SK-N-SH (cell line): ENCODE results near the gene C1QL1. TPM values are rescaled to one million over a fixed set of nuclear protein-coding genes. Genes with fewer than 3 reads are reported as not detected.

Experiments
- CTCF ChIA-PET: fragments of 300-600, 350-600 bp; formaldehyde crosslinking; extraction: SDS; loops from one replicate; lab custom pipeline; 2021; lab: Yijun Ruan, JAX
- POLR2A ChIA-PET: fragments of 350-600 bp; sonication (Branson Sonifier 250); formaldehyde crosslinking; extraction: SDS; loops from one replicate; lab custom pipeline; 2020; ENCODE audit warnings: antibody characterized with exemption, inconsistent platforms; lab: Yijun Ruan, JAX
- DNase-seq: peaks from one replicate; pipeline ENCODE4 v3.0.0; 2012
- H2AFZ ChIP-seq: fragments of 200-600 bp; sonication (generic); 2 replicates; pipeline ENCODE4 v1.8.1; 2016; ENCODE audit warnings: antibody characterized with exemption, mild to moderate bottlenecking, low read depth
- H3F3A ChIP-seq: fragments of 200-600 bp; sonication (generic); replicated peaks from 2 replicates; pipeline ENCODE3; 2016; ENCODE audit warnings: antibody characterized with exemption, mild to moderate bottlenecking; ENCODE audit not compliant: insufficient read depth
- H3K27ac ChIP-seq, 2 experiments: fragments of 200-500 bp in 1 of 2; fragments of 200-600 bp in 1 of 2; sonication (Bioruptor generic) in 1 of 2; sonication (generic), shearing (Covaris generic) in 1 of 2; 2 replicates each; pipeline versions ENCODE4 v1.5.1 to v1.6.1; 2014 to 2016; ENCODE audit warnings: low read depth in 2 of 2, inconsistent platforms in 1 of 2, low read length in 1 of 2, mild to moderate bottlenecking in 1 of 2, mixed read lengths in 1 of 2
- H3K27me3 ChIP-seq: fragments of 200-600 bp; sonication (generic), shearing (Covaris generic); 2 replicates; pipeline ENCODE4 v1.6.1; 2016; ENCODE audit warnings: mixed run types; ENCODE audit not compliant: insufficient read depth
- H3K36me3 ChIP-seq, 2 experiments: fragments of 200-500 bp in 1 of 2; fragments of 200-600 bp in 1 of 2; sonication (Bioruptor generic) in 1 of 2; sonication (generic) in 1 of 2; replicated peaks in 1 of 2; 2 replicates each; pipeline versions ENCODE3 to v1.5.1; 2014 to 2016; ENCODE audit warnings: low read length in 1 of 2, mild to moderate bottlenecking in 1 of 2; ENCODE audit not compliant: insufficient read depth in 2 of 2, control insufficient read depth in 1 of 2
- H3K4me1 ChIP-seq, 2 experiments: fragments of 200-500 bp in 1 of 2; fragments of 200-600 bp in 1 of 2; sonication (Bioruptor generic) in 1 of 2; sonication (generic), shearing (Covaris generic) in 1 of 2; 2 replicates each; pipeline versions ENCODE4 v1.5.1 to v1.6.1; 2014 to 2016; ENCODE audit warnings: low read depth in 1 of 2, low read length in 1 of 2, mixed run types in 1 of 2; ENCODE audit not compliant: insufficient read depth in 2 of 2, control insufficient read depth in 1 of 2
- H3K4me2 ChIP-seq: fragments of 200-600 bp; sonication (generic), shearing (Covaris generic); 2 replicates; pipeline ENCODE4 v1.6.1; 2017; ENCODE audit warnings: mixed run types
- H3K4me3 ChIP-seq, 2 experiments: fragments of 200-500 bp in 1 of 2; fragments of 200-600 bp in 1 of 2; sonication (Bioruptor generic) in 1 of 2; sonication (generic), shearing (Covaris generic) in 1 of 2; 2 replicates each; pipeline versions ENCODE4 v1.5.1 to v1.8.1; 2014 to 2016; ENCODE audit warnings: low read depth in 2 of 2, inconsistent platforms in 1 of 2, low read length in 1 of 2, mild to moderate bottlenecking in 1 of 2, mixed read lengths in 1 of 2, moderate library complexity in 1 of 2
- H3K79me2 ChIP-seq: fragments of 200-600 bp; sonication (generic); 2 replicates; pipeline ENCODE4 v1.8.1; 2017; ENCODE audit warnings: mild to moderate bottlenecking; ENCODE audit not compliant: insufficient read depth
- H3K9ac ChIP-seq: fragments of 200-600 bp; sonication (generic); 2 replicates; pipeline ENCODE4 v1.6.1; 2017; ENCODE audit warnings: mixed run types
- H3K9me2 ChIP-seq: fragments of 200-600 bp; sonication (generic); 2 replicates; pipeline ENCODE4 v1.6.1; 2017; ENCODE audit warnings: mixed run types
- H3K9me3 ChIP-seq: fragments of 200-600 bp; sonication (generic); 2 replicates; pipeline ENCODE4 v1.6.1; 2017; ENCODE audit warnings: mixed run types, mild to moderate bottlenecking, moderate library complexity
- H4K20me1 ChIP-seq: fragments of 200-600 bp; sonication (generic); 2 replicates; pipeline ENCODE4 v1.6.1; 2017; ENCODE audit warnings: mild to moderate bottlenecking, mixed run types; ENCODE audit not compliant: insufficient read depth
- EP300 ChIP-seq, 2 experiments: IDR thresholded peaks; 2 replicates each; pipeline versions ENCODE4 v1.4.0 to v1.6.1; 2012; ENCODE audit warnings: borderline replicate concordance in 1 of 2, low read depth in 1 of 2, low read length in 1 of 2
- GABPA ChIP-seq: IDR thresholded peaks from 2 replicates; pipeline ENCODE4 v1.4.0; 2012; ENCODE audit warnings: low read depth, mild to moderate bottlenecking
- GATA2 ChIP-seq: sonication (generic); formaldehyde crosslinking; IDR thresholded peaks from 2 replicates; pipeline ENCODE4 v1.5.0; 2020; ENCODE audit warnings: mild to moderate bottlenecking, missing genetic modification reagents
- JUND ChIP-seq: IDR thresholded peaks from 2 replicates; pipeline ENCODE4 v1.4.0; 2012
- NRF1 ChIP-seq: IDR thresholded peaks from 2 replicates; pipeline ENCODE4 v1.6.1; 2012; ENCODE audit warnings: low read depth, mild to moderate bottlenecking, low read length
- RFX5 ChIP-seq: IDR thresholded peaks from 2 replicates; pipeline ENCODE4 v1.6.1; 2012; ENCODE audit warnings: mild to moderate bottlenecking, improper control_type of control experiment, low read length
- TCF12 ChIP-seq: IDR thresholded peaks from 2 replicates; pipeline ENCODE4 v1.4.0; 2012
- WGBS: methylation state at CpG from one replicate; pipeline ENCODE4 v1.1.6; 2017; ENCODE audit warnings: low lambda C conversion rate; 5-methylcytosine and 5-hydroxymethylcytosine counted together
- polyA plus RNA-seq, 3 experiments: library from polyadenylated mRNA; depleted of rRNA; stranded (reverse); fragments of >200 nt; gene quantifications; 2 replicates each; pipeline ENCODE4 v1.2.3, GENCODE V29; 2012
- TF ChIP-seq, protein P1 (sequence below): fragments of 150-350 bp; IDR thresholded peaks from 2 replicates; pipeline ENCODE4 v1.6.1; 2017; ENCODE audit warnings: antibody characterized with exemption, low read length, low read depth, borderline replicate concordance

The C1QL1 gene
- polyA plus RNA-seq, 1 of the 3 experiments (the other 2 are of a cell fraction): 11.9 TPM

DNA sequence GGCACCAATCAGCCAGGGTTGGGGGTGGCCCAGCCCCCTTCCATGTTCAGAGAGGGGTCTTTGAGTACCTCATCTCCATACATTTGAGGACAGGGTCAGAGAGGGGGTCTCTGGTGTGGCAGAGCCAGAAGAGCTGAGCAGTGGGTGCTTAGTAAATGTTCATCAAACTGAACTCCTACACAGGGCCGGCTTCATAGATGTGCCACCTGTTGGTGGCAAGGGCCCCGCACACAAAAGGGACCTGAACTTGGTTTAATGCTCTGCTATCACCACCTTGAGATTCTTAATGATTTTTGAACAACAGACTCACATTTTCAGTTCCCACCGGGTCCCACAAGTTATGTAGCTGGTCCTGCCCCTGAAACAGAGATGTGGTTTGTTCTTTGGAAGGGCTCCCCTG is 9.0 kb upstream of the C1QL1 start (continued):
- TF ChIP-seq TCF12: no peak
- TF ChIP-seq, all 33 proteins: peak for 0

DNA sequence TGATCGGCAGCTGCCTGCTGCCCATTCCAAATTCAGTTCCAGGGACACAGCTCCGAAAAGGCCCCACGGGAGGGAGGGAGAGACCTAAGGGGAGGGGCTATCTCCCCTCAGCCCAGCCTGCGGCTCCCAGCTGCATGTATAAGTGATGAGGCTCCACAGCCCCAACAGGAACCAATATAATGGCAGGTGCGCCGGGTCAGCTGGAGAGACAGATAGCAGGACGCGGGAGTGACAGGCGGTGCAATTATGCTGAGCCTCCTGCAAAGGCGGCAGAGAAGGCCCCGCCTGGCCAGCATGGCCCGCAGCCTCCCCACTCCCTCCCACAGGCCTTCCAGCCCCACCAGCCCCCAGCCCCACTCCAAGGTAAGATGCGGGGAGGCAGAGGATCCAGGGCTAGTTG is 8.1 kb upstream of the C1QL1 start:
- DNase-seq: no peak
- Histone ChIP-seq H3K4me3 (no peak overlapping the region), H4K20me1 (no peaks in the 10 kb centered on the region), H3K9ac (no peak overlapping the region), H3K9me3 (no peaks in the 10 kb centered on the region), H3K9me2 (no peaks in the 10 kb centered on the region), H3K36me3 (no peaks in the 10 kb centered on the region), H3K27me3 (no peaks in the 10 kb centered on the region), H3K4me1 (peaks cover 0 to 14% of the 10 kb centered on the region in 2 experiments; a peak in 1 of 4 replicates), H3F3A (peaks cover 10% of the 10 kb centered on the region), H3K79me2 (no peaks in the 10 kb centered on the region), H3K4me2 (no peak overlapping the region), H2AFZ (no peak overlapping the region), H3K27ac (no peak overlapping the region)
- CTCF ChIA-PET: interaction anchor here (0.6 to 3.3 kb wide), 5 partner anchors 18 to 196 kb away, joined by 3 to 20 read pairs (median 3); partner anchors contain the start of gene PLCD3
- TF ChIP-seq GABPA: no peak
- TF ChIP-seq, protein P1, sequence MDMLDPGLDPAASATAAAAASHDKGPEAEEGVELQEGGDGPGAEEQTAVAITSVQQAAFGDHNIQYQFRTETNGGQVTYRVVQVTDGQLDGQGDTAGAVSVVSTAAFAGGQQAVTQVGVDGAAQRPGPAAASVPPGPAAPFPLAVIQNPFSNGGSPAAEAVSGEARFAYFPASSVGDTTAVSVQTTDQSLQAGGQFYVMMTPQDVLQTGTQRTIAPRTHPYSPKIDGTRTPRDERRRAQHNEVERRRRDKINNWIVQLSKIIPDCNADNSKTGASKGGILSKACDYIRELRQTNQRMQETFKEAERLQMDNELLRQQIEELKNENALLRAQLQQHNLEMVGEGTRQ: no peak
- WGBS: 90% methylated on average over 10 of the region's 13 CpGs
- POLR2A ChIA-PET: interaction anchor here (1.0 kb wide), 1 partner anchor 11 kb away, joined by 5 read pairs; no protein-coding TSS in a partner anchor

DNA sequence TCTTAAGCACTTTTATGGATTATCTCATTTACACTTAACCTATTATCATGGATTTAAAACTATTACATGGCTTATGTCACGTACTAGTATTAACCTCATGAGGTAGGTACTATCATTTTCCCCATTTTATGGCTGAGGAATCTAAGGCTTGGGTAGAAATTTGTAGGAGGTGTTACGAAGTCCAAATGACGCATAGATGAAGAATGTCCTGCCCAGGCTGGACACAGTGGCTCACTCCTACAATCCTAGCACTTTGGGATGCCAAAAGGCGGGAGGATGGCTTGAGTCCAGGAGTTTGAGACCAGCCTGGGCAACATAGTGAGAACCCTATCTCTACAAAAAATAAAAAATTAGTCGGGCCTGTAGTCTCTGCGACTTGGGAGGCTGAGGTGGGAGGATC is 4.8 kb upstream of the C1QL1 start:
- Histone ChIP-seq H3K36me3 (no peaks in the 10 kb centered on the region), H3K9me2 (no peaks in the 10 kb centered on the region), H3K79me2 (no peaks in the 10 kb centered on the region), H3K27me3 (no peaks in the 10 kb centered on the region), H3K27ac (no peak overlapping the region), H3K9ac (no peak overlapping the region), H3F3A (peaks cover 10% of the 10 kb centered on the region), H4K20me1 (no peaks in the 10 kb centered on the region), H2AFZ (no peak overlapping the region), H3K4me3 (no peak overlapping the region), H3K4me2 (peak overlapping the region; percentile 15; the same call in 1 of the 2 replicates), H3K9me3 (no peaks in the 10 kb centered on the region), H3K4me1 (peaks cover 0 to 9% of the 10 kb centered on the region in 2 experiments; a peak in 1 of 4 replicates)
- POLR2A ChIA-PET: no interaction called here
- no peak for DNase-seq
- TF ChIP-seq EP300 (IDR thresholded peaks at IDR 0.05; ENCODE audit: borderline replicate concordance in 1 of 2, low read depth in 1 of 2, low read length in 1 of 2): no peak
- TF ChIP-seq JUND: no peak
- no peak for TF ChIP-seq GATA2 (CRISPR knock-in tag)
- no peak for TF ChIP-seq NRF1
- no peak for TF ChIP-seq RFX5
- CTCF ChIA-PET: interaction anchor here (1.2 kb wide), 1 partner anchor 11 kb away, joined by 4 read pairs; no protein-coding TSS in a partner anchor
- 54% methylated on average over 6 of the region's 6 CpGs for WGBS
